Measurements from ENCODE around the gene ASTE1. TPM values are rescaled to one million over a fixed set of nuclear protein-coding genes. Genes with fewer than 3 reads are reported as not detected.

ASTE1 gene
- total RNA-seq, result 1 to 10 TPM; 4.3 to 4.7 (median 4.4) TPM
- 1 to 10 TPM; 4.9 to 6.2 (median 6.0) TPM for polyA plus RNA-seq

GRCh38 chr3:131026321-131027151 lies at the start of gene ASTE1, which contains the start of gene NEK11:
Gene ASTE1 (minus strand): TSS chr3:131026825. CDS start chr3:131025306, 1,519 bp downstream.
Gene NEK11 (plus strand): TSS chr3:131026877. CDS start chr3:131029709, 2,832 bp downstream.
- peak; percentile 93 for DNase-seq
- WGBS, 2 donors, result 0% methylated on average over 56 of the region's 56 CpGs

GRCh38 chr3:131075632-131076328 lies 49.2 kb upstream of the ASTE1 start:
- WGBS, 2 donors, result 67 to 72% methylated on average over 4 of the region's 4 CpGs
- H3K9me3 ChIP-seq, result no peaks in the 10 kb centered on the region
- no peak overlapping the region for H3K4me3 ChIP-seq
- intact Hi-C loops (cut with DNase I), result no loop called here
- no peaks in the 10 kb centered on the region for H3K36me3 ChIP-seq
- no peaks in the 10 kb centered on the region for H3K27me3 ChIP-seq
- no peak overlapping the region for H3K27ac ChIP-seq
- TF ChIP-seq CTCF (IDR thresholded peaks at IDR 0.05), result no peak
- TF ChIP-seq EP300 (IDR thresholded peaks at IDR 0.05), result no peak
- no peak for TF ChIP-seq POLR2A (IDR thresholded peaks at IDR 0.05)
- TF ChIP-seq POLR2AphosphoS5 (IDR thresholded peaks at IDR 0.05), result no peak
- DNase-seq, result no peak
- no peaks in the 10 kb centered on the region for H3K4me1 ChIP-seq

More at GRCh38 chr3:131026321-131027151, at the start of gene ASTE1, which contains the start of gene NEK11:
- peak within 1 kb of the TSS; percentile 61 to 83 (median 74) for H3K4me3 ChIP-seq
- H3K27me3 ChIP-seq, result no peaks in the 10 kb centered on the region
- peaks cover 0 to 46% (median 38%) of the 10 kb centered on the region in 4 donors for H3K4me1 ChIP-seq
- no peaks in the 10 kb centered on the region for H3K9me3 ChIP-seq
- peaks cover 0 to 10% (median 3%) of the 10 kb centered on the region in 4 donors for H3K36me3 ChIP-seq
- H3K27ac ChIP-seq, result peak within 1 kb of the TSS; percentile 82 to 91 (median 87)
- peak; percentile 59 to 82 (median 77) for TF ChIP-seq POLR2AphosphoS5 (IDR thresholded peaks at IDR 0.05)
- no peak for TF ChIP-seq CTCF (IDR thresholded peaks at IDR 0.05)
- TF ChIP-seq POLR2A (IDR thresholded peaks at IDR 0.05), result peak in 1 of 2 donors; percentile 51
- intact Hi-C loops (cut with DNase I), result no loop called here

GRCh38 chr3:131072845-131073244 lies 46.2 kb upstream of the ASTE1 start:
- Histone ChIP-seq H3K27me3 (no peaks in the 10 kb centered on the region), H3K9me3 (no peaks in the 10 kb centered on the region), H3K27ac (no peak overlapping the region), H3K4me3 (no peak overlapping the region), H3K4me1 (no peaks in the 10 kb centered on the region), H3K36me3 (no peaks in the 10 kb centered on the region)
- intact Hi-C loops (cut with DNase I), result no loop called here
- 75 to 83% methylated on average over 2 of the region's 2 CpGs for WGBS, 2 donors
- TF ChIP-seq POLR2AphosphoS5 (IDR thresholded peaks at IDR 0.05) (no peak), CTCF (IDR thresholded peaks at IDR 0.05) (no peak), POLR2A (IDR thresholded peaks at IDR 0.05) (no peak), EP300 (IDR thresholded peaks at IDR 0.05) (no peak)
- DNase-seq, result peak; percentile 73

GRCh38 chr3:131072099-131072559 lies 45.5 kb upstream of the ASTE1 start:
- 69% methylated on average over 2 of the region's 2 CpGs for WGBS, 2 donors
- no peak overlapping the region for H3K27ac ChIP-seq
- no peak for DNase-seq
- H3K9me3 ChIP-seq, result no peaks in the 10 kb centered on the region
- H3K36me3 ChIP-seq, result no peaks in the 10 kb centered on the region
- no peak for TF ChIP-seq POLR2AphosphoS5 (IDR thresholded peaks at IDR 0.05)
- TF ChIP-seq CTCF (IDR thresholded peaks at IDR 0.05), result no peak
- no peak for TF ChIP-seq POLR2A (IDR thresholded peaks at IDR 0.05)
- H3K27me3 ChIP-seq, result no peaks in the 10 kb centered on the region
- H3K4me1 ChIP-seq, result no peaks in the 10 kb centered on the region
- intact Hi-C loops (cut with DNase I), result no loop called here
- H3K4me3 ChIP-seq, result no peak overlapping the region

Measured in sigmoid colon (tissue), 7 donors.